Measurements from ENCODE around the gene SUN5.

DNA sequence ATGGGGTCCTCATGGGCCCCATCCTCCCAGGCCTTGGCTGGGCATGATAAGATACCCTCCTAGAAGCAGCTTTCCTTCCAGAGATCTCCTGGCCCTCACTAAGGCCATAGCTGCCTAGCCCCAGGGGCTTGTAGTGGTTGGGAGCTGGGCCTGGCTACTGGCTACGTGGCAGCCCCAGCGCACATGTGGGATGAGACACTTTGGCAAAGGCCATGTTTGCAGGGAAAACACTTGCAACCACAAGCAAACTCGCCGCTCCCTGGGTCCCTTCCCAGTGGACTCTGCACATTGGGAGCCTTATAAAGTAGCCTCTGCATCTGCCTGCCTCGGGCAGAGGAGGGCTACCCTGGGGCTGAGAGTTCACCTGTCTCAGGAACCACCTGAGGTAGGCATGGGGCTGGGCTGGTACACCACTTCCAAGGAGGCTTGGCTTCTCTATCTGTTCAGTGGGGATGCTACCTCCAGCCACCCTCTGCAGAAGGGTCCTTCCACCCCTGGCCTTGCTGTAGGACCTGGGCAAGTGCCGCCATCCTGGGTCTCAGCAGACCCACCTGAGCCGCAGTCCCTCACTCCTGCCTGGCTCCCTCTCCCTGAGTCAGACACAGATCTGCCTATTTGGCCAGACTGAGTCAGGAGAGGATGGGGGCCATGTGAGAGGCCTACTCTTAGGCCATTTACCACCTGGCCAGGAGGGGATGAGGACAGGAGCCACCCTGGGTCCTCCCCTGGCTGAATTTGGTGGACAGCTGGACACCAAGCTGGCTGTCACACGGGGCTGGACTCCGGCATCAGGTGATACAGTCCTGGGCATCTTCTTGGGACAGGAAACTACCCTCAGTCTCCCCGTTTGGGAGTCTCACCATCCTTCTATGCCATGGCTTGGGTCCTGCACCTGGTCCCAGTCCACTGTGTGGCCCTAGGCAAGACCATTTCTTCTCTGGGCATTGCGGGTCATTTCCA lies 3.4 kb upstream of the SUN5 start, which contains the start of gene BPIFB2:
- TF ChIP-seq, protein P1, sequence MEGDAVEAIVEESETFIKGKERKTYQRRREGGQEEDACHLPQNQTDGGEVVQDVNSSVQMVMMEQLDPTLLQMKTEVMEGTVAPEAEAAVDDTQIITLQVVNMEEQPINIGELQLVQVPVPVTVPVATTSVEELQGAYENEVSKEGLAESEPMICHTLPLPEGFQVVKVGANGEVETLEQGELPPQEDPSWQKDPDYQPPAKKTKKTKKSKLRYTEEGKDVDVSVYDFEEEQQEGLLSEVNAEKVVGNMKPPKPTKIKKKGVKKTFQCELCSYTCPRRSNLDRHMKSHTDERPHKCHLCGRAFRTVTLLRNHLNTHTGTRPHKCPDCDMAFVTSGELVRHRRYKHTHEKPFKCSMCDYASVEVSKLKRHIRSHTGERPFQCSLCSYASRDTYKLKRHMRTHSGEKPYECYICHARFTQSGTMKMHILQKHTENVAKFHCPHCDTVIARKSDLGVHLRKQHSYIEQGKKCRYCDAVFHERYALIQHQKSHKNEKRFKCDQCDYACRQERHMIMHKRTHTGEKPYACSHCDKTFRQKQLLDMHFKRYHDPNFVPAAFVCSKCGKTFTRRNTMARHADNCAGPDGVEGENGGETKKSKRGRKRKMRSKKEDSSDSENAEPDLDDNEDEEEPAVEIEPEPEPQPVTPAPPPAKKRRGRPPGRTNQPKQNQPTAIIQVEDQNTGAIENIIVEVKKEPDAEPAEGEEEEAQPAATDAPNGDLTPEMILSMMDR (IDR thresholded peaks at IDR 0.05; ENCODE audit: poor library complexity): no peak
- no peak for TF ChIP-seq EZH2 (IDR thresholded peaks at IDR 0.05; ENCODE audit: borderline replicate concordance)
- no peak for TF ChIP-seq EZH2phosphoT487 (IDR thresholded peaks at IDR 0.05; ENCODE audit: low read depth, severe bottlenecking, unreplicated experiment)

All from hepatocyte (in vitro differentiated cells).